CD4-positive, alpha-beta T cell (primary cell): Measurements from ENCODE around the gene KIAA0825. TPM values are rescaled to one million over a fixed set of nuclear protein-coding genes. Genes with fewer than 3 reads are reported as not detected.

Source experiments
- ATAC-seq: fragments of 200-7000 bp; cut with Tn5 transposase; one replicate; pipeline ENCODE4 v1.10.0; 2022; ENCODE audit warnings: mild to moderate bottlenecking; ENCODE audit not compliant: poor library complexity
- CTCF ChIA-PET: fragments of 350-600 bp; sonication (Branson Sonifier 250); formaldehyde crosslinking; loops from one replicate; lab custom pipeline; 2021; ENCODE audit warnings: antibody characterized with exemption, inconsistent platforms; lab: Charles Lee
- POLR2A ChIA-PET: fragments of 350-600 bp; sonication (Branson Sonifier 250); formaldehyde crosslinking; loops from one replicate; lab custom pipeline; 2021; ENCODE audit warnings: antibody characterized with exemption, inconsistent platforms; lab: Charles Lee
- DNase-seq, 14 experiments: peaks; one replicate each; pipeline ENCODE4 v3.0.0-alpha.2; 2013 to 2020; ENCODE audit warnings: mixed read lengths in 2 of 14
- H3K27ac ChIP-seq, 2 donors: one replicate each; pipeline versions ENCODE4 v1.5.1 to v1.7.0; 2013; ENCODE audit warnings: low read length in 2 of 2, low read depth in 1 of 2, mild to moderate bottlenecking in 1 of 2
- H3K27me3 ChIP-seq, 2 experiments: 1 replicate in 1 of 2; 2 replicates in 1 of 2; pipeline versions ENCODE4 v1.6.1 to v1.7.0; 2013; ENCODE audit warnings: low read length in 2 of 2, control low read depth in 1 of 2, mild to moderate bottlenecking in 1 of 2, moderate library complexity in 1 of 2; ENCODE audit not compliant: insufficient read depth in 2 of 2, control insufficient read depth in 1 of 2
- H3K36me3 ChIP-seq: one replicate; pipeline ENCODE4 v1.6.1; 2013; ENCODE audit warnings: low read length, control low read depth; ENCODE audit not compliant: insufficient read depth
- H3K4me1 ChIP-seq: one replicate; pipeline ENCODE4 v1.6.1; 2013; ENCODE audit warnings: low read length, control low read depth; ENCODE audit not compliant: insufficient read depth
- H3K4me3 ChIP-seq: one replicate; pipeline ENCODE4 v1.5.1; 2013; ENCODE audit warnings: mild to moderate bottlenecking, low read length, moderate library complexity
- H3K9me3 ChIP-seq, 2 experiments: 1 replicate in 1 of 2; 2 replicates in 1 of 2; pipeline versions ENCODE4 v1.6.1 to v1.7.0; 2013; ENCODE audit warnings: low read length in 2 of 2, mild to moderate bottlenecking in 2 of 2, control low read depth in 1 of 2, moderate library complexity in 1 of 2; ENCODE audit not compliant: control insufficient read depth in 1 of 2, insufficient read depth in 1 of 2
- H3K27ac Mint-ChIP-seq: one replicate; pipeline ENCODE4 v1.8.0; 2020; ENCODE audit warnings: mixed read lengths
- H3K27me3 Mint-ChIP-seq: one replicate; pipeline ENCODE4 v1.8.0; 2021; ENCODE audit warnings: mixed read lengths
- H3K36me3 Mint-ChIP-seq: one replicate; pipeline ENCODE4 v1.8.0; 2021; ENCODE audit warnings: low read depth, mixed read lengths
- H3K4me1 Mint-ChIP-seq: one replicate; pipeline ENCODE4 v1.8.0; 2021; ENCODE audit warnings: low read depth, mixed read lengths
- H3K4me3 Mint-ChIP-seq: one replicate; pipeline ENCODE4 v1.8.0; 2020; ENCODE audit warnings: mild to moderate bottlenecking, mixed read lengths
- H3K9me3 Mint-ChIP-seq: one replicate; pipeline ENCODE4 v1.8.0; 2020; ENCODE audit warnings: mixed read lengths
- intact Hi-C, 2 experiments: fragments of 100-400 bp; cut with DNase I in 1 of 2; cut with micrococcal nuclease in 1 of 2; formaldehyde crosslinking; loops; one replicate each; pipeline versions ENCODE4 v1.15.1 to v1.9.0; 2023 to 2025; cut with DNase I, micrococcal nuclease
- total RNA-seq, 174 experiments: library from RNA in 2 of 174; stranded (reverse) in 2 of 174; gene quantifications; one replicate each; pipeline ENCODE4 v1.2.3 and lab custom pipeline; 2021 to 2026
- TF ChIP-seq, protein P1 (sequence below): fragments of 200-600 bp; IDR thresholded peaks from one replicate; pipeline ENCODE4 v1.8.0; 2022; ENCODE audit warnings: antibody characterized with exemption, mild to moderate bottlenecking

Gene KIAA0825
- total RNA-seq, 2 experiments from 2014 or later, result 1.5 to 1.6 TPM

DNA sequence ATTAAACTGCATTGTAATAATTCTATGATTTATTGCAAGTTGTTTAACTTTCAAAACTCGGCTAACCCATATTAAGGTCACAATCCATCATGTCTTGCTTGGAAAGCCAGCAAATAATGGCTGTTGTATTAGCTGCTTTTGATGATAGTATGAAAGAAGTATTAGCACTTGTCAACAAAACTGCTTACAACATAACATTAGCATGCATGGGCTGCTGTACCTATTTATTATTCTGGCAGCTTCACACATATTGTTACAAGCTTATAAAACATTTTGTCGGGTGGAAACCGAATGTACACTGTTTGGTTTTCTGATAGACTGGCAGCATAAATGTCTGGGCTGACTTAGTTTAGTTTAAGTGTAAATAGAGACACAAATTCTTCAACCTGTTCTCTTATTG lies 378.3 kb downstream of the KIAA0825 start:
- Mint-ChIP-seq H3K4me1 (no peaks in the 10 kb centered on the region), H3K27ac (no peak overlapping the region), H3K9me3 (peaks cover 6% of the 10 kb centered on the region), H3K36me3 (no peaks in the 10 kb centered on the region), H3K4me3 (no peak overlapping the region), H3K27me3 (no peaks in the 10 kb centered on the region)
- Histone ChIP-seq H3K4me1 (no peaks in the 10 kb centered on the region), H3K27me3 (no peaks in the 10 kb centered on the region), H3K4me3 (no peak overlapping the region), H3K9me3 (no peaks in the 10 kb centered on the region), H3K27ac (no peak overlapping the region), H3K36me3 (no peaks in the 10 kb centered on the region)
- ATAC-seq (no peak), DNase-seq (no peak)
- TF ChIP-seq, protein P1, sequence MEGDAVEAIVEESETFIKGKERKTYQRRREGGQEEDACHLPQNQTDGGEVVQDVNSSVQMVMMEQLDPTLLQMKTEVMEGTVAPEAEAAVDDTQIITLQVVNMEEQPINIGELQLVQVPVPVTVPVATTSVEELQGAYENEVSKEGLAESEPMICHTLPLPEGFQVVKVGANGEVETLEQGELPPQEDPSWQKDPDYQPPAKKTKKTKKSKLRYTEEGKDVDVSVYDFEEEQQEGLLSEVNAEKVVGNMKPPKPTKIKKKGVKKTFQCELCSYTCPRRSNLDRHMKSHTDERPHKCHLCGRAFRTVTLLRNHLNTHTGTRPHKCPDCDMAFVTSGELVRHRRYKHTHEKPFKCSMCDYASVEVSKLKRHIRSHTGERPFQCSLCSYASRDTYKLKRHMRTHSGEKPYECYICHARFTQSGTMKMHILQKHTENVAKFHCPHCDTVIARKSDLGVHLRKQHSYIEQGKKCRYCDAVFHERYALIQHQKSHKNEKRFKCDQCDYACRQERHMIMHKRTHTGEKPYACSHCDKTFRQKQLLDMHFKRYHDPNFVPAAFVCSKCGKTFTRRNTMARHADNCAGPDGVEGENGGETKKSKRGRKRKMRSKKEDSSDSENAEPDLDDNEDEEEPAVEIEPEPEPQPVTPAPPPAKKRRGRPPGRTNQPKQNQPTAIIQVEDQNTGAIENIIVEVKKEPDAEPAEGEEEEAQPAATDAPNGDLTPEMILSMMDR, result no peak
- CTCF ChIA-PET, result no interaction called here
- intact Hi-C loops, result no loop called here
- POLR2A ChIA-PET, result no interaction called here

DNA sequence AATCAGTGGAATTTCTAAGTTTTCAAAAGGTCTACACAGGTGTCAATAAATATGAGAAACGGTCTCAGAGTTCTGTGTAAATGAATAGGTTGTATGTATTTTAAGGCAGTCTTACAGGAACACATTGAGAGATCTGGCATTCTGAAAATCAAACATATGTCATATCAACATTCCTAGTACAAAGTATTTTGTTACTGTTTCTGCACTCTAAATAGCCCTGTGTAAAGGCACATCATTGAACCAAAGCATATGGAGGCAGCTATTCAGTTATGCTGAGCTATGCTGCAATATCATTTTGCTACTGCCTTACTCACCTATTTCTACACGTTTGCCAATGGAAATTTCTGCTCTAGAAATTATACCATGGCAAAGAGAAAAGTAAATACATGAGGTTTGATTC lies 379.1 kb downstream of the KIAA0825 start:
- no peaks in the 10 kb centered on the region for H3K4me1 ChIP-seq
- ATAC-seq (no peak), DNase-seq (no peak)
- Mint-ChIP-seq H3K9me3 (peaks cover 6% of the 10 kb centered on the region), H3K27ac (no peak overlapping the region), H3K27me3 (no peaks in the 10 kb centered on the region), H3K4me3 (no peak overlapping the region), H3K4me1 (no peaks in the 10 kb centered on the region), H3K36me3 (no peaks in the 10 kb centered on the region)
- no peaks in the 10 kb centered on the region for H3K36me3 ChIP-seq
- TF ChIP-seq, protein P1, result no peak
- H3K9me3 ChIP-seq, result no peaks in the 10 kb centered on the region
- no peak overlapping the region for H3K27ac ChIP-seq
- CTCF ChIA-PET, result no interaction called here
- POLR2A ChIA-PET, result no interaction called here
- H3K27me3 ChIP-seq, result no peaks in the 10 kb centered on the region
- H3K4me3 ChIP-seq, result no peak overlapping the region
- intact Hi-C loops, result no loop called here

DNA sequence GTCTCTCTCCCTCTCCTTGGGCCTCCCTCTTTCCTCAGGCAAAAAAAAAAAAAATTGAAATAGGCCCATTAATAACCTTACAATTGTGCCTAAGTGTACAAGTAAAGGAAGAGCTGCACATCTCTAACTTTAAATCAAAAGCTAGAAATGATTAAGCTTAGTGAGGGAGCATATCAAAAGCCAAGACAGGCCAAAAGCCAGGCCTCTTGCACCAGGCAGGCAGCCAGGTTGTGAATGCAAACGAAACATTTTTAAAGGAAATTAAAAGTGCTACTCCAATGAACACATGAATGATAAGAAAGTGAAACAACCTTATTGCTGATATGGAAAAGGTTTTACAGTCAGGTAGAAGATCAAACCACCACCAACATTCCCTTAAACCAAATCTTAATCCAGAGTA lies 383.4 kb downstream of the KIAA0825 start:
- ChIA-PET CTCF (no interaction called here), POLR2A (no interaction called here)
- H3K36me3 Mint-ChIP-seq, result no peaks in the 10 kb centered on the region
- H3K27ac ChIP-seq, result no peak overlapping the region
- intact Hi-C loops, result no loop called here
- H3K36me3 ChIP-seq, result no peaks in the 10 kb centered on the region
- no peaks in the 10 kb centered on the region for H3K27me3 ChIP-seq
- no peaks in the 10 kb centered on the region for H3K4me1 ChIP-seq
- TF ChIP-seq, protein P1, result no peak
- DNase-seq (no peak), ATAC-seq (no peak)
- H3K27ac Mint-ChIP-seq, result no peak overlapping the region
- no peaks in the 10 kb centered on the region for H3K4me1 Mint-ChIP-seq
- no peak overlapping the region for H3K4me3 ChIP-seq
- H3K4me3 Mint-ChIP-seq, result no peak overlapping the region
- H3K9me3 Mint-ChIP-seq, result peaks cover 6% of the 10 kb centered on the region
- no peaks in the 10 kb centered on the region for H3K27me3 Mint-ChIP-seq
- H3K9me3 ChIP-seq, result no peaks in the 10 kb centered on the region
